ENCODE data around the gene RPGRIP1L. TPM values are rescaled to one million over a fixed set of nuclear protein-coding genes. Genes with fewer than 3 reads are reported as not detected.
A peak's percentile ranks its signal among the peaks of the same experiment; 100 is the strongest.

RPGRIP1L gene
- polyA plus RNA-seq, result 6.4 TPM
- long read RNA-seq, donor 1, result 0 reads
- long read RNA-seq, donor 2, partial matches to known transcripts, result 0 of 2 reads
- long read RNA-seq, donor 2, other reads (novel, unspliced or antisense), result 0 of 2 reads
- long read RNA-seq, donor 3, result 0 reads
- long read RNA-seq, donor 4, result 0 reads
- long read RNA-seq, donor 5, full-length matches to known transcripts, result 3 of 3 reads
- long read RNA-seq, donor 5, partial matches to known transcripts, result 0 of 3 reads
- long read RNA-seq, donor 5, other reads (novel, unspliced or antisense), result 0 of 3 reads
- long read RNA-seq, donor 6, partial matches to known transcripts, result 0 of 2 reads
- long read RNA-seq, donor 6, other reads (novel, unspliced or antisense), result 0 of 2 reads
- long read RNA-seq, donor 7, partial matches to known transcripts, result 0 of 1 reads
- long read RNA-seq, donor 7, other reads (novel, unspliced or antisense), result 0 of 1 reads
- long read RNA-seq, donor 8, partial matches to known transcripts, result 0 of 3 reads
- long read RNA-seq, donor 8, other reads (novel, unspliced or antisense), result 0 of 3 reads
- long read RNA-seq, donor 9, result 0 reads
- long read RNA-seq, donor 10, partial matches to known transcripts, result 0 of 1 reads
- long read RNA-seq, donor 10, other reads (novel, unspliced or antisense), result 0 of 1 reads
- long read RNA-seq, donor 11, partial matches to known transcripts, result 0 of 1 reads
- long read RNA-seq, donor 11, other reads (novel, unspliced or antisense), result 0 of 1 reads

- Histone ChIP-seq H3K4me1 (ENCODE audit: control insufficient read depth, insufficient read depth, low read length) (no peaks in the 10 kb centered on the region), H3K27me3 (ENCODE audit: control insufficient read depth, insufficient read depth, low read length) (no peaks in the 10 kb centered on the region), H3K4me3 (ENCODE audit: low read length) (peak within 1 kb of the TSS; percentile 90), H3K27ac (ENCODE audit: low read length) (peak within 1 kb of the TSS; percentile 4), H3K36me3 (ENCODE audit: control insufficient read depth, insufficient read depth, low read length) (no peaks in the 10 kb centered on the region), H3K9me3 (ENCODE audit: control insufficient read depth, low read depth, low read length) (no peaks in the 10 kb centered on the region)
- DNase-seq, result peak; percentile 99 to 100
- WGBS (ENCODE audit: insufficient coverage, low lambda C conversion rate), result 0% methylated on average over 2 of the region's 57 CpGs
Measured at GRCh38 chr16:53703590-53704444, at the start of gene RPGRIP1L, which contains the start of gene FTO. Gene RPGRIP1L (minus strand): TSS chr16:53703859. CDS start chr16:53700723, 3,136 bp downstream. Gene FTO (plus strand): TSS chr16:53704156.

GRCh38 chr16:53753431-53753830, 49.8 kb upstream of the RPGRIP1L start:
- WGBS (ENCODE audit: insufficient coverage, low lambda C conversion rate), result no CpG with 5 or more reads among the region's 1 CpG

GRCh38 chr16:53752560-53752959, 48.9 kb upstream of the RPGRIP1L start:
- H3K4me3 ChIP-seq (ENCODE audit: low read length), result no peak overlapping the region
- H3K9me3 ChIP-seq (ENCODE audit: control insufficient read depth, low read depth, low read length), result no peaks in the 10 kb centered on the region
- H3K27ac ChIP-seq (ENCODE audit: low read length), result no peak overlapping the region
- H3K4me1 ChIP-seq (ENCODE audit: control insufficient read depth, insufficient read depth, low read length), result peaks cover 17% of the 10 kb centered on the region
- WGBS (ENCODE audit: insufficient coverage, low lambda C conversion rate), result no CpG with 5 or more reads among the region's 1 CpG
- no peaks in the 10 kb centered on the region for H3K27me3 ChIP-seq (ENCODE audit: control insufficient read depth, insufficient read depth, low read length)
- no peak for DNase-seq
- H3K36me3 ChIP-seq (ENCODE audit: control insufficient read depth, insufficient read depth, low read length), result no peaks in the 10 kb centered on the region

More at GRCh38 chr16:53753431-53753830, 49.8 kb upstream of the RPGRIP1L start:
- Histone ChIP-seq H3K36me3 (ENCODE audit: control insufficient read depth, insufficient read depth, low read length) (no peaks in the 10 kb centered on the region), H3K9me3 (ENCODE audit: control insufficient read depth, low read depth, low read length) (no peaks in the 10 kb centered on the region), H3K27me3 (ENCODE audit: control insufficient read depth, insufficient read depth, low read length) (no peaks in the 10 kb centered on the region), H3K27ac (ENCODE audit: low read length) (no peak overlapping the region), H3K4me3 (ENCODE audit: low read length) (no peak overlapping the region), H3K4me1 (ENCODE audit: control insufficient read depth, insufficient read depth, low read length) (peaks cover 17% of the 10 kb centered on the region)
- no peak for DNase-seq

GRCh38 chr16:53745753-53746266, 42.2 kb upstream of the RPGRIP1L start:
- Histone ChIP-seq H3K36me3 (ENCODE audit: control insufficient read depth, insufficient read depth, low read length) (no peaks in the 10 kb centered on the region), H3K4me1 (ENCODE audit: control insufficient read depth, insufficient read depth, low read length) (no peaks in the 10 kb centered on the region), H3K27me3 (ENCODE audit: control insufficient read depth, insufficient read depth, low read length) (no peaks in the 10 kb centered on the region), H3K27ac (ENCODE audit: low read length) (no peak overlapping the region), H3K9me3 (ENCODE audit: control insufficient read depth, low read depth, low read length) (no peaks in the 10 kb centered on the region), H3K4me3 (ENCODE audit: low read length) (no peak overlapping the region)
- DNase-seq, result no peak
- WGBS (ENCODE audit: insufficient coverage, low lambda C conversion rate), result no CpG with 5 or more reads among the region's 4 CpGs

- DNase-seq, result no peak
- Histone ChIP-seq H3K4me3 (ENCODE audit: low read length) (no peak overlapping the region), H3K4me1 (ENCODE audit: control insufficient read depth, insufficient read depth, low read length) (no peaks in the 10 kb centered on the region), H3K27ac (ENCODE audit: low read length) (no peak overlapping the region), H3K27me3 (ENCODE audit: control insufficient read depth, insufficient read depth, low read length) (no peaks in the 10 kb centered on the region), H3K9me3 (ENCODE audit: control insufficient read depth, low read depth, low read length) (no peaks in the 10 kb centered on the region), H3K36me3 (ENCODE audit: control insufficient read depth, insufficient read depth, low read length) (no peaks in the 10 kb centered on the region)
- WGBS (ENCODE audit: insufficient coverage, low lambda C conversion rate), result no CpG with 5 or more reads among the region's 3 CpGs
Measured at GRCh38 chr16:53745086-53745485, 41.4 kb upstream of the RPGRIP1L start.

GRCh38 chr16:53744449-53744848, 40.8 kb upstream of the RPGRIP1L start:
- H3K4me1 ChIP-seq (ENCODE audit: control insufficient read depth, insufficient read depth, low read length), result no peaks in the 10 kb centered on the region
- H3K27me3 ChIP-seq (ENCODE audit: control insufficient read depth, insufficient read depth, low read length), result no peaks in the 10 kb centered on the region
- no peak for DNase-seq
- no CpG with 5 or more reads among the region's 3 CpGs for WGBS (ENCODE audit: insufficient coverage, low lambda C conversion rate)
- no peaks in the 10 kb centered on the region for H3K36me3 ChIP-seq (ENCODE audit: control insufficient read depth, insufficient read depth, low read length)
- no peak overlapping the region for H3K27ac ChIP-seq (ENCODE audit: low read length)
- H3K4me3 ChIP-seq (ENCODE audit: low read length), result no peak overlapping the region
- no peaks in the 10 kb centered on the region for H3K9me3 ChIP-seq (ENCODE audit: control insufficient read depth, low read depth, low read length)

GRCh38 chr16:53743149-53743566, 39.5 kb upstream of the RPGRIP1L start:
- Histone ChIP-seq H3K27ac (ENCODE audit: low read length) (no peak overlapping the region), H3K4me1 (ENCODE audit: control insufficient read depth, insufficient read depth, low read length) (no peaks in the 10 kb centered on the region), H3K36me3 (ENCODE audit: control insufficient read depth, insufficient read depth, low read length) (no peaks in the 10 kb centered on the region), H3K4me3 (ENCODE audit: low read length) (no peak overlapping the region), H3K9me3 (ENCODE audit: control insufficient read depth, low read depth, low read length) (no peaks in the 10 kb centered on the region), H3K27me3 (ENCODE audit: control insufficient read depth, insufficient read depth, low read length) (no peaks in the 10 kb centered on the region)
- 100% methylated on average over 1 of the region's 3 CpGs for WGBS (ENCODE audit: insufficient coverage, low lambda C conversion rate)
- no peak for DNase-seq

- WGBS (ENCODE audit: insufficient coverage, low lambda C conversion rate), result no CpG with 5 or more reads among the region's 2 CpGs
- Histone ChIP-seq H3K27me3 (ENCODE audit: control insufficient read depth, insufficient read depth, low read length) (no peaks in the 10 kb centered on the region), H3K36me3 (ENCODE audit: control insufficient read depth, insufficient read depth, low read length) (no peaks in the 10 kb centered on the region)
Measured at GRCh38 chr16:53741546-53741945, 37.9 kb upstream of the RPGRIP1L start.

GRCh38 chr16:53740933-53741531, 37.4 kb upstream of the RPGRIP1L start:
- Histone ChIP-seq H3K4me3 (ENCODE audit: low read length) (no peak overlapping the region), H3K36me3 (ENCODE audit: control insufficient read depth, insufficient read depth, low read length) (no peaks in the 10 kb centered on the region), H3K9me3 (ENCODE audit: control insufficient read depth, low read depth, low read length) (no peaks in the 10 kb centered on the region), H3K4me1 (ENCODE audit: control insufficient read depth, insufficient read depth, low read length) (no peaks in the 10 kb centered on the region), H3K27ac (ENCODE audit: low read length) (no peak overlapping the region), H3K27me3 (ENCODE audit: control insufficient read depth, insufficient read depth, low read length) (no peaks in the 10 kb centered on the region)
- 67% methylated on average over 1 of the region's 3 CpGs for WGBS (ENCODE audit: insufficient coverage, low lambda C conversion rate)
- no peak for DNase-seq

More at GRCh38 chr16:53741546-53741945, 37.9 kb upstream of the RPGRIP1L start:
- H3K4me3 ChIP-seq (ENCODE audit: low read length), result no peak overlapping the region
- no peaks in the 10 kb centered on the region for H3K9me3 ChIP-seq (ENCODE audit: control insufficient read depth, low read depth, low read length)
- no peak for DNase-seq
- H3K27ac ChIP-seq (ENCODE audit: low read length), result no peak overlapping the region
- H3K4me1 ChIP-seq (ENCODE audit: control insufficient read depth, insufficient read depth, low read length), result no peaks in the 10 kb centered on the region

All from large intestine (tissue), 12 donors.